Measurements from ENCODE around the gene NTN5.

Gene NTN5

DNA sequence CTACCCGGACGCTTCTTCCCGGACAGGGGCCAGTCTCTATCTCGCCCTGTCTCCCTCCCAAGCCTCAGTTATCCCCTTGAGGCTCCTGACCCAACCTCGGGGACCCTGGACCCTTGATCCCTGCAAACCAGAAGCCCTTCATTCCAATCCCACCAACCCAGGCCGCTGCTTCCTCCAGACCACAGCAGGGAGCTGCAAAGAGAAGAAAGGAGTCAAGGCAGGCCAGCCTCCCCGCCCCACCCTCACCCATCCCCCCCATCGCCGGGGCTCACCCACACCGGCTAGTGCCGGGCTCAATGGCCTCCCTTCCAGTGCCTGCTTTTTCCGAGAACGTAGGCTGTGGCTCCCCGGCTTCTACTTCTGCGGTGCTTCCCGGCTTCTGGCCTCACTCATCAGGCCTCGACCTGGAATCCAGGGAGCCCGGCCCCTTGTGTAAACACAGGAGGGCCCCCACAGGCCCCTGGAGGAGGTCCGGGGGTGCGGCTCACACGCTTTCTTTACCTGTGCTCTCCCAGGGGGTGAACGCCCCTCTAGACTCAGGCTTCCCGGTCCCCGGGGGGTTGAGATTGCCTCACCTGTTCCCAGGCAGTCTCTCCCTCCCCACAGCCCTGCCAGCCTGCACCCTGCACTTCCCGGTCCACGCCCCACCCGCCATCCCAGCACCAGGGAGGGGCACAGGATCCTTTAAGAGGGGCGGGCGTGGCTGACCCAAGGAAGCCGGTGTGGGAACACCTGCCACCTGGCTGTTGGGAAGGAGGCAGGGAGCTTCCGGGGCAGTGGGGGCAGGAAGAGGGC is 58.2 kb downstream of the NTN5 start, which contains the start of gene FAM83E:
FAM83E (minus strand) TSS at position 641 of the 795 bp plus-strand sequence. CDS start 1,704 bp downstream, outside the sequence.
- no peak for DNase-seq (ENCODE audit: low spot score)

DNA sequence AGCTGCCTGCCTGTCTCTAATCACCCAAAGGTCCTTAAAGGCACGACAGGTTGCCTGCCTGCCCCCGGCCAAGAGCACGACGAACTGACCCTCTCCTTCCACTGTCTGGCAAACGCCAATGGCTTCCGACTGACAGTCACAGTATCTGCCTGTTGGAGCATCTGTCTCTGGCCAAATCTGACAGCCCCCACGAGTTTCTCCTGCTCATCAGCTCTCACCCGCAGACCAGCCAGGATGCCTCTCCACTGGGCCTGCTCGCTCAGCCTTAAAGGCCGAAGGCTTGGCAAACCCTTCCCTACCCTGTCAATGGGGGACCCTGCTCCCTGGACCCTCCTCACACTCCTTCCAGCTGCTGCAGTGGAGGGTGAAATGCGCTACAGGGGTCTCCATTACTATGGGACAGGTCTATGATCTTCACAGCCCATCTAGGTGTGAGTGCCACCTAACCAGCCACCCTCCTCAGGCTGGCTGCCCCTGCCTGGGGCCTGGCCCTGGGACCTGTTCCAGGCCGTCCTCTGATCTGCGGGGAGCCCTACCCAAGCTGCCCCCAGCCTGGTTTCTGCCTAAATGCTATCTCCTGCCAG is 58.9 kb downstream of the NTN5 start:
- DNase-seq (ENCODE audit: low spot score): no peak

DNA sequence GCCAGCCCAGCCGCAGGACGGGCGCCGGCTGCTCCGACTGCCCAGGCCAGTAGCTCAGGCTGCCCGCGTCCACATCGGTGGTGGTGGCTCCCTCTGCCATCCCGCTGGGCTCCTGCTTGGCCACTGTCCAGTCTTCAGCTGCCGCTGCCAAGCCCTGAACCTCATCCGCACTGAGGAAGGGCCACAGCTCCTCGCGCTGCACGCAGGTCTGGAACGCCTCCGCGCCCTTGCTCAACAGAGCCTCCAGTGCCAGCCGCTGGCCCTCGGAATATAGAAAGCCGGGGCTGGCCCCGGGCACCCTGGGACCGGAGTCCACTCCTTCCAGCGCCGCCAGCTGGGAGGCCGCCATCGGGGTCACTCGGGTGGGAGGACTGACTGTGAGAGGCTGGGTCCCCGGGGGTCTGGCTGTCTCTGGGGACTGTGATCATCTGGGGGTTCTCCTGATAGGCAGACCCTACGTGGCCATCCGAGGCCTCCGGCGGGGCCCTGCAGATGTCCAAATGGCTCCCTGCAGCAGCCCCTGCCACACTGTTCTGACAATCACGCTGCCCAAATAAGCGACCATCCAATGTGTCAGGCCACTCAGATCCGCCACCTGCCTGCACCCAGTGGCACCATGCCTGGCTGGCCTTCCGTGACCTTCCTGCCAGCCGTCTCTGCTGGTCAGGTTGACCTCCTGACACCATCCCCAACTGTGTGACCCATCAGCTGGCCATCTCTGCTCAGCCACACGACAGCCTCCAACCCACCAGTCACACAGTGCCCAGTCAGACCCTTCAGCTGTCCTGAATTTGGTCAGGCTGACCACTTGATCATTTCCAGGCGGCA is 59.6 kb downstream of the NTN5 start:
- no peak for DNase-seq (ENCODE audit: low spot score)

DNA sequence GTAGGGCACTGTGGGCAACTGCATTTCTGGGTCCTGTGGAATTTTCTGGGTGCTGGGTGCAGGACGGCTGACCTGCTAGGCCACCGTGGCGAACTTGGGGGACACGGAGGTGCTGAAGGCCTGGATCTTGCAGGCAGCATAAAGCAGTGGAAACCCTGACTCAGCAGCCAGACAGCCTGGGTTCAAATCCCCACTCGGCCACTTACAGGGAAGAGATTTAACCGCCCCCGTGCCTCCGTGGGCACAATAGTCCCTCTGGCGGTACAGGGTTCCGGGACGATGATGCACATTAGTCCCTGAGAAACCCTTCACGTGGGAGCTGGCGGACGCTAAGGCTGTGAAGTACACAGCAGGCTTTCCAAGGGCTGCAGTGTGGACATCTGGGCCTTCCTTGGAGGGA is 60.9 kb downstream of the NTN5 start:
- DNase-seq (ENCODE audit: low spot score): no peak

All from AG08395 (cell line).